GM18520 (cell line): ENCODE measurements around the gene UBASH3B.
"Not testable (repeated sequence)": the region's sequence is repeated elsewhere in the genome, so short reads cannot be mapped to it uniquely, and the experiment has no call there.

Experiments used
- ATAC-seq: cut with Tn5 transposase; IDR thresholded peaks from one replicate; pipeline ENCODE4 v1.9.1; 2021; ENCODE audit not compliant: unreplicated experiment

The UBASH3B gene, protein sequence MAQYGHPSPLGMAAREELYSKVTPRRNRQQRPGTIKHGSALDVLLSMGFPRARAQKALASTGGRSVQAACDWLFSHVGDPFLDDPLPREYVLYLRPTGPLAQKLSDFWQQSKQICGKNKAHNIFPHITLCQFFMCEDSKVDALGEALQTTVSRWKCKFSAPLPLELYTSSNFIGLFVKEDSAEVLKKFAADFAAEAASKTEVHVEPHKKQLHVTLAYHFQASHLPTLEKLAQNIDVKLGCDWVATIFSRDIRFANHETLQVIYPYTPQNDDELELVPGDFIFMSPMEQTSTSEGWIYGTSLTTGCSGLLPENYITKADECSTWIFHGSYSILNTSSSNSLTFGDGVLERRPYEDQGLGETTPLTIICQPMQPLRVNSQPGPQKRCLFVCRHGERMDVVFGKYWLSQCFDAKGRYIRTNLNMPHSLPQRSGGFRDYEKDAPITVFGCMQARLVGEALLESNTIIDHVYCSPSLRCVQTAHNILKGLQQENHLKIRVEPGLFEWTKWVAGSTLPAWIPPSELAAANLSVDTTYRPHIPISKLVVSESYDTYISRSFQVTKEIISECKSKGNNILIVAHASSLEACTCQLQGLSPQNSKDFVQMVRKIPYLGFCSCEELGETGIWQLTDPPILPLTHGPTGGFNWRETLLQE

DNA sequence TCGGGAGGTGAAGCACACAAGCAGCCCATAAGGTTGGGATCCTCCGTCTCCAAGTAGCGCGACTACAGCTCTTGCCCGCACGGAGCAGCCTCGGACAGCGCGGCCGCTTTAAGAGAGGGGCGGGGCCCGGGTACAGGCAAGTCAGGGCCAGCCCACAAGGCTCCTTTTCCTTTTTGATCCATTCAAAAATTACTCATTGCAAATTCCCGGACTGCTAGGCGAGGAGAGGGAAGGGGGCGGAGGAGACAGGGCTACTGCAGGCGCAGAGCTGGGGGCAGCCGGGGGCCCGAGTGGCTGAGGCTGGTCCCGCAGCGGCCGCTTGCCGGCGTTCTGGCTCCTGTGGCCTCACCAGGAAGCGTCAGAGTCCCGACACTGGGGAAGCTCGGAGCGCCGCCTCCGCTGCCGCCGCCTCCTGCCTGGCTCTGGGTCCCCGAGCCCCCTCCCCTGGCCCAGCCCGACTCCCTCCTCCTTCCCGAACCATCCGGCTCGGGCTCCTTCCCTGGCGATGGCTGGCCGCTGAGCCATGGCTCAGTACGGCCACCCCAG lies at the start of gene UBASH3B:
Gene UBASH3B, plus strand, starts transcription at position 196 of the 546 bp plus-strand sequence. Its CDS starts 328 bp downstream, at position 524.
- no peak for ATAC-seq

DNA sequence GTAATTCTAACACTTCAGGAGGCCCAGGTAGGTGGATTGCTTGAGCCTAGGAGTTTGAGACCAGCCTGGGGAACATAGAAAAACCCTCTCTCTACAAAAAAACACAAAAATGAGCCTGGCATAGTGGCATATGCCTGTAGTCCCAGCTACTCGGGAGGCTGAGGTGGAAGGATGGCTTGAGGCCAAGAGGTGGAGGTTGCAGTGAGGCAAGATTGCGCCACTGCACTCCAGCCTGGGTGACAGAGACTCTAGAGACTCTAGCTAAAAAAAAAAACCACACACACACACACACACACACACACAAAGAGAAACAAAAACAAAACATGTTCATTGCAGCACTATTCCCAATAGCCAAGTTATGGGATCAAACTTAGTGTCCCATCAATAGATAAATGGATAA lies 48.4 kb upstream of the UBASH3B start:
- not testable (repeated sequence) for ATAC-seq

DNA sequence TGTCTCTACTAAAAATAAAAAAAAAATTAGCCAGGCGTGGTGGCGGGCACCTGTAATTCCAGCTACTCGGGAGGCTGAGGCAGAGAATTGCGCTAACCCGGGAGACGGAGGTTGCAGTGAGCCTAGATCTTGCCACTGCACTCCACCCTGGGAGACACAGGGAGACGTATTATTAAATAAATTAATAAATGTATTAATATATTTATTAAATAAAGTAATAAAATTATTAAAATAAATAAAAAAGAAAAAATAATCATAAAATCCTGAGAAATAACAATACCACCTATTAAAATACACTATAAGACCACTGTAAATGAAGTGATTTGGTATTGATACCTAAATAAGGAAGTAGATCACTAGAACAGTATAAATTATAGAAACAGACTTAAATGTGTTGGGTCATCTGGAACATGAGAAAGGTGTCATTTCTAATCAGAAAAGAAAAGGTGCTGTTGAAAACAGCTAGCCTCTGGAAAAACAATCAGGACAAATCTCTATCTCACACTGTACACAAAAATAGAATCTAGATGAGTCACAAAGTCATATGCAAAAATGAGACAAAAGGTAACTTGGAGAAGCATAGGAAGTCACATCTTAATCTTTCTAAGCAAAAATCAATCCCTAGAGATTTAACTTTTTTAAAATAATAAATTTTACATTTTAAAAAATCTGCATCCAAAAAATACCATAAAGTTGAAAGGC lies 43.2 kb upstream of the UBASH3B start:
- no peak for ATAC-seq

DNA sequence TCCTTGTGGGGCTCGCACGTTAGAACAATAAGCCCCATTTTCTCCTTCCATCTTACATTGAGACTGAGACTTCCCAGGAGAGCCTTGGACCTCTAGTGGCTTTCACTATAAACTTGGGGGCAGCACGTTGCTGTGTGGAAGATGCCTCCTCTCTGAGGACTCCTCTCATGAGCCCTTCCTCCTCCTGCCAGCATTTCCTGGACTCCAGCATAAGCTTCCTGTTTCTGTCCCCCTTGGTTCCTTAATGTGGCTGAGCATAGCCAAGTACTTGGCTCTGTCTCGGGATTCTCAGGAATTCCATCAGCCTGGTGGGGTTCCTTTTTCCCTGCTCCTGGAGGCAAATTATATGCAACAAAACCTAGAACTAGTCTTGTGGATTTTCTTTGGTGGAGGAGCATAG lies 38.8 kb upstream of the UBASH3B start:
- ATAC-seq, result no peak

DNA sequence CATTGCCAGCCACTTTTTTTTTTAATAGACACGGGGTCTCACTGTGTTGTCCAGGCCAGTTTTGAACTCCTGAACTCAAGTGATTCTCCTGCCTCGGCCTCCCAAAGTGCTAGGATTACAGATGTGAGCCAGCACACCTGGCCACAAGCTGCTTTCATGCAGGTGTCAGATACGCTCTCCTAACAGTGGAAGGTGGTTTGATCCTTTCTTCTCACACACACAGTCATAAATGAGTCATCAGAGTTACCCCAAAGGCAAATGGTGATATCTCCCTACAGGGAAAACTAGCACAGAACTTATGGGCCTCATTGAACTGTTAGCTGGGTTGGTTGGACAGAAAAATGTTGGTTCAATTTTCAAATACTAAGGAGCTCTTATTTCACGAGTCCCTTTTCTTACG lies 38.2 kb upstream of the UBASH3B start:
- no peak for ATAC-seq

DNA sequence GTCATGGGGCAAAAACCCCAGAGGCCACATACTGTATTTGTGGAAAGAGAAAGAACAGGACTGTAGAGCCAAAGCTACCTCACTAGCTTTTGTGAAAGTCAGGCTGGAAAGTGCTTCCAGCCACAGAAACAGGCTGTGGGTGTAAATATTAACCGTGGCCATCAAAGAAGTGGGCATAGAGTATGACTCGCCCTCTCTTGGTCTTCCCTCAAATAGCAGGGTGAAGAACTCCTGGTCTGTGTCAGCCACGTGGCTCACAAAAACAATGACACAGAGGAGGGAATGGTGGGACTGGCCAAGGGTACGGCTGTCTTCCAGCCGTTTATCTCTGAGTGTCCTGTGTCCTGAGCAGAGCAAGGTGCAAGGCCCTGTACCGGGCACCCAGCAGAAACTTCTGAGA lies 37.6 kb upstream of the UBASH3B start:
- no peak for ATAC-seq

DNA sequence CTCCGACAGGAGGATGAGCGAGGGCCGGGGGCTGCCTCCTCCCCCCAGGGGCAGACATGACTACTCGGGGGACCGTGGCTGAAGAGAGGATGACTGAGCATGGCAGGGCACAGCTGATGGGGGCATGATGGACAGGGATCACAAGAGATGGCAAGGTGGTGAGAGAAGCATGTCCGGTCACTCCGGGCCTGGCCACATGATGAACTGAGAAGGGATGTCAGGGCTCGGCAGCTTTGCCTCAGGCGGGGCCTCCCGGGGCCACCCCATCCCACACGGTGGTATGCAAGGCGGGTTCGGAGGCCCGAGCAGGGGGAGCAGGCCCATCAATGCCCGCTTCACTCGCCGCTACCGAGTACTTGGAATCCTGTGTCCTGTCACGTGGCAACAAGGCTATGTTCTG lies 36.6 kb upstream of the UBASH3B start:
- no peak for ATAC-seq

DNA sequence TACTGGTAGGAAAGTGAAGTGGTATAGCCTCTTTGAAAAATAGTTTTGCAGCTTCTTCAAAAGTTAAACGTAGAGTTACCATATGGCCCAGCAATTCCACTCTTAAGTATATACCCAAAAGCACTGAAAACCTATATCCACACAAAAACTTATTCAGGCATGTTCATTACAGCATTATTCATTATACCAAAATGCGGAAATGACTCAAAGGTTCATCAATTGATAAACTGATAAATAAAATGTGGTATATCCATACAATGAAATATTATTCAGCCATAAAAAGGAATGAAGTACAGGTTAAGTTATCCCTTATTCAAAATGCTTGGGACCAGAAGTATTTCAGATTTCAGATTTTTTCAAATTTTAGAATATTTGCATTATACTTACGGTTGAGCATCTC lies 35.8 kb upstream of the UBASH3B start:
- no peak for ATAC-seq

DNA sequence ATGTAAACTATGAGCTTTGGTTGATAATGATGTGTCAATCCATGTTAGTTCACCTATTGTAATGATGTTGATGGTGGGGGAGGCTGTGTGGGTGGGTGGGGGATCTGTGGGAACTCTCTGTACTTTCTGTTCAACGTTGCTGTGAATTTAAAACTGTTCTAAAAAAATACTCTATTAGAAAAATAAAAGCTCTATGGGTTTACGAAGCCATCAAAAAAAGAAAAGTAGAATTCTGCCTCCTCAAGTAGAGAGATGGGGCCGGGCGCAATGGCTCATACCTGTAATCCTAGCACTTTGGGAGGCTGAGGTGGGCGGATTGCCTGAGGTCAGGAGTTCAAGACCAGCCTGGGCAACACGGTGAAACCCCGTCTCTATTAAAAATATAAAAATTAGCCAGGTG lies 30.0 kb upstream of the UBASH3B start:
- not testable (repeated sequence) for ATAC-seq

DNA sequence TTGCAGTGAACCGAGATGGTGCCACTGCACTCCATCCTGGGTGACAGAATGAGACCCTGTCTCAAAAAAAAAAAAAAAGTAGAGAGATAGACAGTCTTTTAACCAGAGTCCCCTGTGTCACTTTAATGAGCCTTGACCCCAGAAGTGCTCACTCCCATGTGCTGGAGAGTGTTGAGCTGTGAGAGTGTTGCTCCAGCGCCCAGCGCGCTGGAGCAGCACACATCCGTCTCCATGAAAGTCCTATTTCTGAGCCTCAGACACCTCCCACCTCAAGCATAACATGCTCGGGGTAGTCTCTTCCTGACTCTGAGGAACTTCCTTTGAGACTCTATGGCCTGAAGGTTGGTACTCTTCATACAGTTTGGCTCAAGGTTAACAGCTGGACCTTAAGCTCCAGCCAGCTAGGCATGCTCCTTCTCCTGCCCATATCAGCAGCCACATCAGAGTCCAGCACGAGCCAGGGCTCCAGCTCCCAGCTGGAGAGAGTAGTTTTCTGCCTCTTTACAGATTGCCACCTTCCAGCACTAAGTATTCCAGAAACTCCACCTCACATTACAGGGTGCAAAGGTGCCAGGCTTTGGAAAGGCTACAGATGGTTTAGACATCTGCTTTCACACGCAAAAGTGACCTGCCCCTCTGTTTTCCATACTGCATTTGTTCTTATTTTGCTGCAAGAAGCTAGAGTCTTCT lies 29.4 kb upstream of the UBASH3B start:
- no peak for ATAC-seq

DNA sequence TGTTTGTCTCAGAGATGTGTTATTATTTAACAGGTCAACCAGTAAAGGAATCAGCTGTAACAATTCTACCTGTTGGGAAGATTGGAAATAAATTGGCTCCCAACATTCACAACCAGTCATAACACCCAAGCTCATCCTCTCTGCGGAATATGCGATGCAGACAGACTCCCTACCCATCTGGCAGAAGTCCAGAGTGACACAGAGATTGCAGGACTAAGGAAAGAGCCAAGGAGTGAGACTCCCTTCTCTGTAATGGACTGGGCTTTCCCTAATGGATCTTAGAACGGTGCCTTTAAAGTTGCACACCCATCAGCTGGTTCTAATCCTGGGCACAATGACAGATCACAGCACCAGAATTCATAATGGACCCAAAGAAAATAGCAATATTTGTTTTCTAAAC lies 27.8 kb upstream of the UBASH3B start:
- no peak for ATAC-seq

DNA sequence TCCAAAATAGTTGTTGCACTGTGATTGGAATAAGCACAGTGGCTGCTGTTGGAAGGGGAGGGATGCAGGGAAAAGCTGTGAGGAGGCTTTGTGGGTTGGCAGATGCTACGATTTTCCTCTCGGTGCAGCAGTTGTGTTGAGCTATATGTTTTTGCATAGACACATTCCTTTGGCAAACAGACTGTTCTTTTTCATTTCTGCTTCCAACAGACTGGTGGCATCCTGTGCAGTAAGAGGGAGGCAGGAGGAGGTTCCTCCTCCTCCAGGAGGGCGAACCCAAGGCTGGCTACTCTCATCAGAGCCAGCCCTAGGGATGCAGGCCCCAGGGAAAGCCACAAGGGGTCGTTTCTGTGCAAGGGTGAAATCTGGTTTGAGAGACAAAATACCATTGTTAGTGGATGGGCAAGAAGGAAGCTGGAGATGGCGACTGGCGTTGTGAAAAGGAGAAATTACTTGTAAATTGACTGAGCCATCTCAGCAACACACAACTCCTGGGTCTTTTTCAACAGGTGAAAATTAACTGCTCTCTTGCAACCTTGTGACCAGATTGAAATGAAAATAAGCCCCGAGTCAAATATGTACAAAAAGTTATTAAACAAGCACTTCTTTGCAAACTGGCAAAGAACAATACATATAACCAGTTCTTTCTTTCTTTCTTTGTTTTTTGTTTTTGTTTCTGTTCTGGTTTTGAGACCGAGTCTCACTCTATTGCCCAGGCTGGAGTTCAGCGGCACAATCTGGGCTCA lies 26.5 kb upstream of the UBASH3B start:
- no peak for ATAC-seq

DNA sequence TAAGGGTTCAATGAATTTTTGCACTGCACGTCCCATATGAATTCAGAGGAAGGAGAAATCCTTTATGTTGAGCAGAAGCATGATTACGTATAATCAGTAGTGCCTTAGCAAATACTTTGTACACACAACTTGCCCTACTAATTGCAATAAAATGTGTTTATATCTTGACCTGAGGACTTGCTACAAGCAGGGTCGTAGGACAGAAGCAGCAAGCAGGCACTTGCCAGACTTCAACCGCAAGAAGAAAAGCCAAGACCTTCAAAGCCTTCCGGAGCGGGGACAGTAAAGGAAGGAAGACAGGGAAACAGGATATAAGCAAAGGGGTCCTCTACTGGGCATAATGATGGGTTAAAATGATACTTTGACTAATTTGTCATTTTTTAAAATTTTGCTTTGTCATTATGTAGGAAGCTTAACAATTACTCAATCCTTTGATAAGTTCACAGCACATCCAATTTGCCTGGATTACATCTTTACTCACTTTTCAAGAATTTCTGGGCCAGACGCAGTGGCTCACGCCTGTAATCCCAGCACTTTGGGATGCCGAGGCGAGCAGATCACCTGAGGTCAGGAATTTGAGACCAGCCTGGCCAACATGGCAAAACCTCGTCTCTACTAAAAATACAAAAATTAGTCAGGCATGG lies 23.2 kb upstream of the UBASH3B start:
- no peak for ATAC-seq

DNA sequence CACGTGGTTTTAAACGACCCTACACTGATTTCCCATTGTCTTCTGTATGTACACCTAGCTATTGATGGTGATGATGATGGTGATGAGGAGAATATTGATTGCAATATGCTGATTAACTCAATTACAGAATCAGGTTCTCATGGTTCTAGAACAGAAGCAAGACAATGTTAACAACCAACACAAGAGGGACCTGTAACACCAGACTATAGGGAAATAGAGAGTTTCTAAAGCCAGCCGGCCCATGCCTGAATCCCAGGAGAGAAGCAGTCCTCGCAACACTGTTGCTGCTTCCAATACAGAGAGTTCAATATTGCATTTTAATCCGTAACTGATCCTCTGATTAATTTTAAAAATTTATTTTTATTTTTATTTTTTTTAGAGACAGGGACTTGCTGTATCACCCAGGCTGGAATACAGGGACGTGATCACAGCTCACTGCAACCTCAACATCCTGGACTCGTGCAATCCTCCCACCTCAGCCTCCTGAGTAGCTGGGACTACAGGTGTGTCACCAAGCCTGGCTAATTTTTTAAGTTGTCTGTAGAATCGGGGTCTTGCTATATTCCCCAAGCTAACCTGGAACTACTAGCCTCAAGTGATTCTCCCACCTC lies 22.2 kb upstream of the UBASH3B start:
- no peak for ATAC-seq

DNA sequence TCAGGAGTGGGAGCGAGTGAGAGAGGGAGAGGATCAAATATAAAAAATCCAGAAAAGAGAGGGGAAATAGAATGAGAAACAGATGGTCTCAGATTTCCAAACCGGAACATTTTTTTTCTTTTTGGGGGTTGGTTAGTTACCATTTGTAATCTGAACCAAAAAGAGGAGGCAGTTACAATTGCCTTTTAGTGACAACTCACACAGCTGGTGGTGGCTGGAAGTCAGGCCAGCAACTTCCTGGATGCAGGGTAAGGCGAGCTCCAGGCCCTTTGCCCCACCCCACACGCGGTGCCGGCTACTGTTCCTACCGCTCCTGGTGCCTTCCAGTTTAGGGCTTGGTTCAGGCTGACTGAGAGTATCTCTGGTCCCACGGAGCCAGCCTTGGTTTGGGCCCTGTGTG lies 21.0 kb upstream of the UBASH3B start:
- no peak for ATAC-seq

DNA sequence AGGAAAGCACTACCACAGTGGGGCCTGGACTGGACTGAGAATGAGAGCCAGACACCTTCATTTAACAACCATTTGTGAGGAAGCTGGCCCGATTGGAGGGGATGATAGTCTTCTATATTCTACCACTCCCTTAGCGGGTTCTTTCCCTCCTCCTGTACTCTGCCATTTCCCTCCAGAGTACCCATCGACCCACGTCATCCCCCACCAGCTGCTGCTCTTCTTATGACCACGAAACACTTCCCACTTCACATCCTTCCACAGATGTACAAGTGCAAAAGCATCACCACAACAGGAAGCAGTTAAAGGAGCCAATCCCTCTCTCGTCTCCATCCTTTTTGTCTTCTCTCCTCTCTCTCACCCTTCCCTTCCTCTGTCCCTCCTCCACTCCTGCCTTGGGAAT lies 18.0 kb upstream of the UBASH3B start:
- ATAC-seq, result no peak

DNA sequence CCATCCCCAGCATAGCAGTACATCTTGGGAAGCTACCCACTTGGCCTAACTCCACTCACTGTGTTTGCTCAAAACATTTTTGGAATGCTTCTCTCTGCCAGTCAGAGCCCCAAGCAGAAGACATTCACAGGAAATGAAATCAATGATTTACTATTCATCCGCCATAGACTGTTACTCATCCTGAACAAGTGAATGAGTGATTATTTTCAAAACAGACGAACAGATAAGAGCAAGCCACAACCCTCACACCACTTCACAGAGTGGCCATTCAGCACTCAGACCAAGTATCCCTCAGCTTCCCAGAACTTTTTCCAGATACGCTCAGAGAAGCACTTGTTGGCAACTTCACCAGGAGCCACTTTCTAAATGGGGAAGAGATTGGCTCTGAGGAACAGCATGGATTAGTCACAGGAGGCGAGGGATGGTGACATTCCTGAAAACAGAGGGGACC lies 13.0 kb upstream of the UBASH3B start:
- ATAC-seq, result no peak

DNA sequence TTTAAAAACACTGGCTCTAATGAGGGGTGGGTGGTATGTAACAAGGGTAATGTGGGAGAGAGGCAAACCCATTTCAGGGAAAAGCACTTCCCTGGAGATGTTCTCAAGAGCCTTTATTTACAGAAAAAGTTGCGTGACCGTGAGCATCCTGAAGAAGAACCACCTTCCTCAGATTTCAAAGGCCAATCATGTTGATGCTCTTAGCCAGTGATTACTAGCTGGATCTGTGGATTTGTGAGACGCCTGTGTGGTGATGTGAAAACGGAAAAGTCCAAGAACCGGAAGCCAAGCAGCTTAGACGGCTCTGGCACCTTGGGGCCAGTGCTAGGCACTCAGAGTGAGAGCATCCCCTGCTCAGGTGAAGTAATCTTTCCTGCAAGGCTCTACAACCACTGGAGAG lies 12.6 kb upstream of the UBASH3B start:
- ATAC-seq, result no peak

DNA sequence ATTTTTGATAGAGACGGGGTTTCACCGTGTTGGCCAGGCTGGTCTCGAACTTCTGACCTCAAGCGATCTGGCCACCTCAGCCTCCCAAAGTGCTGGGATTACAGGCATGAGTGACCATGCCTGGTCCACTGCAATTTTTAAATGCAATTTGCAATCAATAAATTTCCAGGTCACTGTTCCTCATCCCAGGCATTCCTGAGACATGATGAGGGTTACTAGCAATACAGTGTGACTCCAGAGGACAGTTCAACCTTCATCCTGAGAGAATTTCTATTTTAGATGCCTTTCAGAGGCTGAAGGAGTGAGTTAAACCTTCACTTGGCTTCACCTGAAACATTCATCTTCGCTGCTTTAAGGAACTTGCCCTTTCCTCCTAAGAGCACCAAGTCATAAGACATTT lies 9.7 kb upstream of the UBASH3B start:
- no peak for ATAC-seq
